ENCODE measurements around the gene CHAD. TPM values are rescaled to one million over a fixed set of nuclear protein-coding genes. Genes with fewer than 3 reads are reported as not detected.

Gene CHAD
- total RNA-seq, 2 experiments from 2014 or later, result not detected

DNA sequence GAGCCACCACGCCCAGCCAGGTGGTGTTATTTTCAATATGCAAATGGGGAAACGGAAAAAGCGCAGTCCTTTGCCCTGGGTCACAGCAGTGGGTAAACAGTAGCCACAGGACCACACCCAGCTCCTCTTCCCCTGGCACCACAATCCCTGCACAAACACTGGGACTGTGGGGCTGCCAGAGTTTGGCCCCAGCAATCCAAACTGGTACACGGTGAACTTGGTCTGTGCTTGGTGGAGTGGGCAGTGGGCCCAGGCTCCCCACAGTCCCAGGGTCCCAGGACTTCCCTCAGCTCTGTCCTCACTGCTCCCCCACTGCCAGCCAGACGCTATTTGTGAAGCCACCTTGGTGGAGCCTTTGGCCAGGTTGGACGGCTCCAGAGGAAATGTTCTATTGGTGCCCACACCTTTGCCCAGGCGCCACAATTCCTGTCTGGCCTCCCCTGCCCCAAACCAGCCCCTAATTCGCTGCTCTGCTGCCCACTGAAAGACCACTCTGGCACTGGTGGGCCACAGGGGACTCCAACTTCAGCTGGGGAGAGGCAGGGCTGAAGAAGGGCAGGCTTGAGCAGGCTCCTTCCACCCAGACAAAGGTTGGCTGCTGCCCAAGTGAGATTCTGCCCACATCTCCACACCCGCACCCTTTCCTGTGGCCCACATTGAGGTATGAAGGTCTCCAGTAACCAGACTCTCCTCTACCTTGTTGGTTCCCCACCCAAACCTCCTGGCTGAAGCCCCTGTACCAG lies 2.1 kb downstream of the CHAD start:
- TF ChIP-seq, protein P1, sequence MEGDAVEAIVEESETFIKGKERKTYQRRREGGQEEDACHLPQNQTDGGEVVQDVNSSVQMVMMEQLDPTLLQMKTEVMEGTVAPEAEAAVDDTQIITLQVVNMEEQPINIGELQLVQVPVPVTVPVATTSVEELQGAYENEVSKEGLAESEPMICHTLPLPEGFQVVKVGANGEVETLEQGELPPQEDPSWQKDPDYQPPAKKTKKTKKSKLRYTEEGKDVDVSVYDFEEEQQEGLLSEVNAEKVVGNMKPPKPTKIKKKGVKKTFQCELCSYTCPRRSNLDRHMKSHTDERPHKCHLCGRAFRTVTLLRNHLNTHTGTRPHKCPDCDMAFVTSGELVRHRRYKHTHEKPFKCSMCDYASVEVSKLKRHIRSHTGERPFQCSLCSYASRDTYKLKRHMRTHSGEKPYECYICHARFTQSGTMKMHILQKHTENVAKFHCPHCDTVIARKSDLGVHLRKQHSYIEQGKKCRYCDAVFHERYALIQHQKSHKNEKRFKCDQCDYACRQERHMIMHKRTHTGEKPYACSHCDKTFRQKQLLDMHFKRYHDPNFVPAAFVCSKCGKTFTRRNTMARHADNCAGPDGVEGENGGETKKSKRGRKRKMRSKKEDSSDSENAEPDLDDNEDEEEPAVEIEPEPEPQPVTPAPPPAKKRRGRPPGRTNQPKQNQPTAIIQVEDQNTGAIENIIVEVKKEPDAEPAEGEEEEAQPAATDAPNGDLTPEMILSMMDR (IDR thresholded peaks at IDR 0.05), result no peak
- Histone ChIP-seq H3K9me3 (ENCODE audit: control insufficient read depth in 1 of 2, insufficient read depth in 1 of 2, low read length in 2 of 2) (peaks cover 0 to 18% of the 10 kb centered on the region in 2 experiments), H3K27ac (ENCODE audit: low read depth in 1 of 2, low read length in 2 of 2) (no peak overlapping the region), H3K4me3 (ENCODE audit: low read length) (no peak overlapping the region), H3K36me3 (ENCODE audit: insufficient read depth, low read length) (no peaks in the 10 kb centered on the region), H3K27me3 (ENCODE audit: control insufficient read depth in 1 of 2, insufficient read depth in 2 of 2, low read length in 2 of 2) (peaks cover 22 to 26% of the 10 kb centered on the region in 2 experiments), H3K4me1 (ENCODE audit: insufficient read depth, low read length) (peaks cover 27% of the 10 kb centered on the region)
- Mint-ChIP-seq H3K27me3 (peaks cover 35% of the 10 kb centered on the region), H3K36me3 (ENCODE audit: low read depth) (no peaks in the 10 kb centered on the region), H3K4me1 (ENCODE audit: low read depth) (peaks cover 9% of the 10 kb centered on the region), H3K9me3 (no peaks in the 10 kb centered on the region), H3K27ac (no peak overlapping the region), H3K4me3 (no peak overlapping the region)
- intact Hi-C loops (cut with DNase I, micrococcal nuclease), result no loop called here
- DNase-seq, result no peak
- ChIA-PET CTCF (no interaction called here), POLR2A (no interaction called here)
- no peak for ATAC-seq (ENCODE audit: poor library complexity)

DNA sequence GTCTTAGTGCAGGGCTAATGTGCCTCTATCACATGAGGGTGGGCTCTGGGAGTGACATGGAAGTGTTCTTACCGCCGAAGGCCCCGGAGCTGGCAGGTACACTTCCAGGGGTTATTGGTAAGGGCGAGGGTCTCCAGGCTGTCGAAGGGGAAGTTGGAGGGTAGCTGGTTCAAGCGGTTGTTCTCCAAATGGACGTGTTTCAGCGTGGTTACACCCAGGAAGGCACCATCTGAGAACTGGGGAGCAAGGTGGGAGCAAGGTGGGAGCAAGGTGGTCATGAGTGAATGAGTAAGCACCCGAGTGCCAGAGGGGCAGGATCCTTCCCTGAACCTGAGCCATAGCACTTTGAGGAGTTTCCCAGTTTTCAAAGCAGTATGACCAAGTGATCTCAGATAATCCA lies 3.0 kb downstream of the CHAD start:
- no peak overlapping the region for H3K27ac Mint-ChIP-seq
- ATAC-seq (ENCODE audit: poor library complexity) (no peak), DNase-seq (no peak)

DNA sequence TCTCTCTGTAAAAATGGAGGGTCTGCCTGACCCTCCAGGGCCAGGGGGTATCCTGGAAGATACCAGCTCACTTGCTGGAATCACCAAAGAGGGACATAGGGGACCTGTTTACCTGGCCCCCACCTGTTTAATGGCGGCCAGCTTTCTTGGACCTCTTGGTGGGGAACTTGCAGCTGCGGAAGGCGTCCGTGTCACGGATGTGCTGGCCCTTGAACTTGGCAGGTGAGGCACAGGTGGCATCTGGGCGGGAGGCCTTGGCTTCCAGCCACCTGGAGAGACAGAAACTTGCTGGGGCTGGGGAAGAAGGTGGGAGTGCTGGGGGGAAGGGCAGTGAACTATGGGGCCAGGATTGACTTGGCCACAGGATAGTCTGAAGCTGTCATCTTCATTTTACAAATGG lies 3.5 kb downstream of the CHAD start:
- Mint-ChIP-seq H3K36me3 (ENCODE audit: low read depth) (no peaks in the 10 kb centered on the region), H3K27me3 (peaks cover 26% of the 10 kb centered on the region), H3K4me1 (ENCODE audit: low read depth) (peaks cover 9% of the 10 kb centered on the region), H3K9me3 (no peaks in the 10 kb centered on the region), H3K4me3 (no peak overlapping the region), H3K27ac (no peak overlapping the region)
- ChIA-PET CTCF (interaction anchor here (1.4 kb wide), 1 partner anchor 14 kb away, joined by 3 read pairs; no protein-coding TSS in a partner anchor), POLR2A (no interaction called here)
- H3K9me3 ChIP-seq (ENCODE audit: control insufficient read depth in 1 of 2, insufficient read depth in 1 of 2, low read length in 2 of 2), result peaks cover 0 to 18% of the 10 kb centered on the region in 2 experiments
- ATAC-seq (ENCODE audit: poor library complexity), result no peak
- peaks cover 22 to 26% of the 10 kb centered on the region in 2 experiments for H3K27me3 ChIP-seq (ENCODE audit: control insufficient read depth in 1 of 2, insufficient read depth in 2 of 2, low read length in 2 of 2)
- TF ChIP-seq, protein P1 (IDR thresholded peaks at IDR 0.05), result no peak
- no peak overlapping the region for H3K4me3 ChIP-seq (ENCODE audit: low read length)
- H3K4me1 ChIP-seq (ENCODE audit: insufficient read depth, low read length), result peaks cover 27% of the 10 kb centered on the region
- no peak overlapping the region for H3K27ac ChIP-seq (ENCODE audit: low read depth in 1 of 2, low read length in 2 of 2)
- no peaks in the 10 kb centered on the region for H3K36me3 ChIP-seq (ENCODE audit: insufficient read depth, low read length)
- DNase-seq, result no peak
- intact Hi-C loops (cut with DNase I, micrococcal nuclease), result no loop called here

More for the DNA sequence above, 3.0 kb downstream of the CHAD start:
- TF ChIP-seq, protein P1 (IDR thresholded peaks at IDR 0.05), result no peak
- ChIA-PET POLR2A (no interaction called here), CTCF (interaction anchor here (1.4 kb wide), 1 partner anchor 14 kb away, joined by 3 read pairs; no protein-coding TSS in a partner anchor)
- H3K27ac ChIP-seq (ENCODE audit: low read depth in 1 of 2, low read length in 2 of 2), result no peak overlapping the region
- H3K9me3 ChIP-seq (ENCODE audit: control insufficient read depth in 1 of 2, insufficient read depth in 1 of 2, low read length in 2 of 2), result peaks cover 0 to 18% of the 10 kb centered on the region in 2 experiments
- no peak overlapping the region for H3K4me3 ChIP-seq (ENCODE audit: low read length)
- no peaks in the 10 kb centered on the region for H3K36me3 ChIP-seq (ENCODE audit: insufficient read depth, low read length)
- Mint-ChIP-seq H3K36me3 (ENCODE audit: low read depth) (no peaks in the 10 kb centered on the region), H3K4me3 (no peak overlapping the region), H3K9me3 (no peaks in the 10 kb centered on the region), H3K27me3 (peaks cover 31% of the 10 kb centered on the region), H3K4me1 (ENCODE audit: low read depth) (peaks cover 9% of the 10 kb centered on the region)
- intact Hi-C loops (cut with DNase I, micrococcal nuclease), result no loop called here
- H3K27me3 ChIP-seq (ENCODE audit: control insufficient read depth in 1 of 2, insufficient read depth in 2 of 2, low read length in 2 of 2), result peaks cover 22 to 26% of the 10 kb centered on the region in 2 experiments
- H3K4me1 ChIP-seq (ENCODE audit: insufficient read depth, low read length), result peaks cover 27% of the 10 kb centered on the region

Measured in CD4-positive, alpha-beta T cell (primary cell).